HFFc6 (cell line): ENCODE data around the gene CYSRT1. TPM values are rescaled to one million over a fixed set of nuclear protein-coding genes. Genes with fewer than 3 reads are reported as not detected.
"Not testable (repeated sequence)": the region's sequence is repeated elsewhere in the genome, so short reads cannot be mapped to it uniquely, and the experiment has no call there.

Source experiments
- DNase-seq: peaks from one replicate; pipeline ENCODE4 v3.0.0-alpha.2; 2018
- H3K27ac Mint-ChIP-seq: 2 replicates; pipeline ENCODE4 v1.8.0; 2020; ENCODE audit warnings: mild to moderate bottlenecking, mixed read lengths
- H3K27me3 Mint-ChIP-seq: 2 replicates; pipeline ENCODE4 v1.8.0; 2021; ENCODE audit warnings: mild to moderate bottlenecking, moderate library complexity, mixed read lengths; ENCODE audit not compliant: insufficient read depth
- H3K36me3 Mint-ChIP-seq: 2 replicates; pipeline ENCODE4 v1.8.0; 2021; ENCODE audit warnings: low read depth, mixed read lengths
- H3K4me1 Mint-ChIP-seq: 2 replicates; pipeline ENCODE4 v1.8.0; 2020; ENCODE audit warnings: low read depth, mixed read lengths
- H3K4me3 Mint-ChIP-seq: 2 replicates; pipeline ENCODE4 v1.8.0; 2020; ENCODE audit warnings: mild to moderate bottlenecking, moderate library complexity, mixed read lengths
- H3K9me3 Mint-ChIP-seq: 2 replicates; pipeline ENCODE4 v1.8.0; 2020; ENCODE audit warnings: mild to moderate bottlenecking, mixed read lengths
- CTCF ChIP-seq: fragments of 200-600 bp; sonication (generic); IDR thresholded peaks from 2 replicates; pipeline ENCODE4 v1.5.0; 2021; ENCODE audit warnings: antibody characterized with exemption, mild to moderate bottlenecking
- total RNA-seq, 6 experiments: library from RNA; stranded (reverse); fragmentation: NEBNext Ultra II Directional; extraction: Animal tissue kit (Norgen Biotek cat#: 25700); gene quantifications; 2 replicates in 1 of 6; 3 replicates in 5 of 6; pipeline ENCODE4 v1.2.3, GENCODE V29; 2021

CYSRT1 gene
- total RNA-seq, 6 experiments from 2014 or later, result 0.41 to 0.97 (median 0.68) TPM

- H3K4me1 Mint-ChIP-seq, result peaks cover 31% of the 10 kb centered on the region
- peaks cover 21% of the 10 kb centered on the region for H3K27me3 Mint-ChIP-seq
- H3K4me3 Mint-ChIP-seq, result peak overlapping the region; percentile 94
- H3K9me3 Mint-ChIP-seq, result peaks cover 11% of the 10 kb centered on the region
- DNase-seq, result peak; percentile 28
- H3K36me3 Mint-ChIP-seq, result peaks cover 21% of the 10 kb centered on the region
- peak overlapping the region; percentile 89 for H3K27ac Mint-ChIP-seq
- no peak for TF ChIP-seq CTCF
These were observed 16.7 kb downstream of the CYSRT1 start for GRCh38 chr9:137241490-137242268.

- Mint-ChIP-seq H3K36me3 (peaks cover 21% of the 10 kb centered on the region), H3K9me3 (peaks cover 11% of the 10 kb centered on the region), H3K27me3 (peaks cover 24% of the 10 kb centered on the region), H3K4me3 (peak overlapping the region; percentile 94), H3K4me1 (peaks cover 31% of the 10 kb centered on the region), H3K27ac (peak overlapping the region; percentile 89)
- TF ChIP-seq CTCF, result no peak
- no peak for DNase-seq
These were observed 17.6 kb downstream of the CYSRT1 start for GRCh38 chr9:137242269-137243203.

- Mint-ChIP-seq H3K36me3 (peaks cover 21% of the 10 kb centered on the region), H3K27me3 (peaks cover 24% of the 10 kb centered on the region), H3K27ac (peak overlapping the region; percentile 52), H3K4me1 (peaks cover 31% of the 10 kb centered on the region), H3K9me3 (peaks cover 11% of the 10 kb centered on the region), H3K4me3 (peak overlapping the region; percentile 94)
- not testable (repeated sequence) for DNase-seq
These were observed 18.3 kb downstream of the CYSRT1 start for GRCh38 chr9:137243266-137243625.

GRCh38 chr9:137243626-137244485 lies 18.9 kb downstream of the CYSRT1 start:
- peak; percentile 34 for DNase-seq

More at GRCh38 chr9:137243626-137244485, 18.9 kb downstream of the CYSRT1 start:
- Mint-ChIP-seq H3K4me3 (peak overlapping the region; percentile 94), H3K36me3 (peaks cover 21% of the 10 kb centered on the region), H3K27me3 (peaks cover 24% of the 10 kb centered on the region), H3K4me1 (peaks cover 29% of the 10 kb centered on the region), H3K27ac (peak overlapping the region; percentile 52), H3K9me3 (peaks cover 11% of the 10 kb centered on the region)
- peak; percentile 49 for TF ChIP-seq CTCF
